Naive thymus-derived CD4-positive, alpha-beta T cell (primary cell): ENCODE measurements around the gene CD302. TPM values are rescaled to one million over a fixed set of nuclear protein-coding genes. Genes with fewer than 3 reads are reported as not detected.
A peak's percentile ranks its signal among the peaks of the same experiment; 100 is the strongest.

Experiments used
- ATAC-seq: fragments of 150-1000 bp; cut with Tn5 transposase; 2 replicates; pipeline ENCODE4 v1.10.0; 2021; ENCODE audit warnings: mild to moderate bottlenecking, moderate library complexity
- CTCF ChIA-PET: fragments of 350-600 bp; sonication (Branson Sonifier 250); formaldehyde crosslinking; loops from one replicate; lab custom pipeline; 2021; ENCODE audit warnings: antibody characterized with exemption; lab: Charles Lee
- POLR2A ChIA-PET: fragments of 350-600 bp; sonication (Branson Sonifier 250); formaldehyde crosslinking; loops from one replicate; lab custom pipeline; 2021; ENCODE audit warnings: antibody characterized with exemption, inconsistent platforms; lab: Charles Lee
- DNase-seq, 9 donors: peaks; one replicate each; pipeline versions ENCODE4 v3.0.0 to v3.0.0-alpha.2; 2020 to 2022; ENCODE audit warnings: mixed read lengths in 1 of 9
- H3K27ac ChIP-seq: one replicate; pipeline ENCODE4 v1.7.0; 2013; ENCODE audit warnings: mild to moderate bottlenecking, low read depth, low read length, moderate library complexity
- H3K27me3 ChIP-seq, 2 donors: one replicate each; pipeline ENCODE4 v1.7.0; 2013; ENCODE audit warnings: low read length in 2 of 2, mild to moderate bottlenecking in 2 of 2, moderate library complexity in 2 of 2; ENCODE audit not compliant: control insufficient read depth in 2 of 2, insufficient read depth in 2 of 2
- H3K36me3 ChIP-seq, 3 experiments: 1 replicate in 2 of 3; 2 replicates in 1 of 3; pipeline ENCODE4 v1.7.0; 2013; ENCODE audit warnings: low read length in 3 of 3, mild to moderate bottlenecking in 3 of 3, moderate library complexity in 1 of 3; ENCODE audit not compliant: insufficient read depth in 3 of 3, control insufficient read depth in 2 of 3
- H3K4me1 ChIP-seq, 2 donors: one replicate each; pipeline ENCODE4 v1.7.0; 2013; ENCODE audit warnings: low read length in 2 of 2, mild to moderate bottlenecking in 2 of 2, moderate library complexity in 1 of 2; ENCODE audit not compliant: control insufficient read depth in 2 of 2, insufficient read depth in 2 of 2
- H3K4me3 ChIP-seq: 2 replicates; pipeline ENCODE4 v1.7.0; 2013; ENCODE audit warnings: mild to moderate bottlenecking, low read length
- H3K9me3 ChIP-seq, 3 experiments: 1 replicate in 2 of 3; 2 replicates in 1 of 3; pipeline ENCODE4 v1.7.0; 2013; ENCODE audit warnings: low read length in 3 of 3; ENCODE audit not compliant: control insufficient read depth in 2 of 3
- H3K27ac Mint-ChIP-seq, 9 donors: one replicate each; pipeline ENCODE4 v1.8.0; 2020 to 2022; ENCODE audit warnings: mixed read lengths in 9 of 9, mild to moderate bottlenecking in 8 of 9, moderate library complexity in 5 of 9, inconsistent platforms in 2 of 9
- H3K27me3 Mint-ChIP-seq, 5 donors: one replicate each; pipeline ENCODE4 v1.8.0; 2021 to 2022; ENCODE audit warnings: mixed read lengths in 5 of 5, mild to moderate bottlenecking in 1 of 5
- H3K36me3 Mint-ChIP-seq, 5 donors: one replicate each; pipeline ENCODE4 v1.8.0; 2020 to 2022; ENCODE audit warnings: mixed read lengths in 5 of 5, mild to moderate bottlenecking in 3 of 5, inconsistent platforms in 1 of 5
- H3K4me1 Mint-ChIP-seq, 7 donors: one replicate each; pipeline ENCODE4 v1.8.0; 2020 to 2022; ENCODE audit warnings: mixed read lengths in 7 of 7, mild to moderate bottlenecking in 3 of 7, inconsistent platforms in 1 of 7
- H3K4me3 Mint-ChIP-seq, 10 donors: one replicate each; pipeline ENCODE4 v1.8.0; 2020 to 2022; ENCODE audit warnings: mild to moderate bottlenecking in 10 of 10, mixed read lengths in 10 of 10, moderate library complexity in 6 of 10, inconsistent platforms in 2 of 10
- H3K9me3 Mint-ChIP-seq, 11 donors: one replicate each; pipeline ENCODE4 v1.8.0; 2020 to 2022; ENCODE audit warnings: mixed read lengths in 11 of 11, mild to moderate bottlenecking in 4 of 11, inconsistent platforms in 1 of 11, moderate library complexity in 1 of 11
- intact Hi-C, 2 donors: fragments of 100-400 bp; cut with micrococcal nuclease; formaldehyde crosslinking; loops; one replicate each; pipeline ENCODE4 v1.15.1; 2023
- polyA plus RNA-seq, 2 donors: library from polyadenylated mRNA; unstranded; fragments of 300-500 nt; fragmentation: Illumina TruSeq; gene quantifications; one replicate each; pipeline ENCODE4 v1.2.3, GENCODE V29; 2021
- total RNA-seq, 6 experiments: library from RNA in 5 of 6; stranded (reverse) in 5 of 6; gene quantifications; 1 replicate in 5 of 6; 2 replicates in 1 of 6; pipeline ENCODE4 v1.2.3 and lab custom pipeline; 2021 to 2026

CD302 gene
- total and polyA plus RNA-seq, 7 experiments from 2014 or later, result 0.35 to 30.5 (median 1.2) TPM

DNA sequence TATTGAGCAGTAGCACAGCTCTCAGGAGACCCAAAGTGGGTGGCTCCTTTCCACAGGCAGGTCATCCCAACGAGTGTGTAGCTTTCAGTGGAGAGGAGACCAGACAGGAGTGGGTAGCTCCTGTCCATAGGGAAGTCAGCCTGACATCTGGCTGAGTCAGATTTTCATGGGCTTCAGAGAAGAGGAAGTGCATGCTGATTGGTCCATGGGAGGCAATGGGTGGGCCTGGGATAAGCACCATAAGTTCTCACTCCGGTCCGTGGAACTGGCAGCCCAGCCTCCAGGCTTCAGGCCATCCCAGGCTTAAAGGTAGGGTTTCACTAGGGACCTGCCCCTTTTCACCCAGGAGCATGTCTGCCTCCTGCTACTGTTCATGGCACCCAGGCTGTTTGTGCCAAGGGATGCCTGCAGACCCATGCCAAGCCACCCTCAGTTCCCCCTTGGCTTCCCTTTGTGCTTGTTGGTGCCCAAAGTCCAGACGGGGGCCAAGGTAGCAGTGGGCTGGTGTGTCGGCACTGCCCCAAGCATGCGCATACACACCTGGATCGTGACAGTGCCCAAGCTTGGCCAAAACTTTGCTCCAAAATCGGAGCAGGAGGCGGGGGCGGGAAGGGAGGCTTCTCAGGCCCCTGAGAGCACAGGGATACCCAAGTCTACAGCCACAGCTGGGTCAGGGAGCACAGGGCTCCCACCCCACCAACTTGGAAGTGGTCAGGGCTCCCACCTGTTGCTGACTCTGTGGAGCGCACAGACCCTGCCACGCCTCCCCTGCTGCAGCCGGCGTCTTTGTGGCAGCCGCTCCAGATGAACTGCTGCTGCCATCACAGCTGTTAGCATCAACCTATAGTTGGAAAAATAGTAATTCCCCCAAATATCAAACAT is 59.3 kb downstream of the CD302 start:
- peak; percentile 66 for ATAC-seq
- H3K36me3 ChIP-seq, result peaks cover 0 to 49% (median 13%) of the 10 kb centered on the region in 3 experiments

DNA sequence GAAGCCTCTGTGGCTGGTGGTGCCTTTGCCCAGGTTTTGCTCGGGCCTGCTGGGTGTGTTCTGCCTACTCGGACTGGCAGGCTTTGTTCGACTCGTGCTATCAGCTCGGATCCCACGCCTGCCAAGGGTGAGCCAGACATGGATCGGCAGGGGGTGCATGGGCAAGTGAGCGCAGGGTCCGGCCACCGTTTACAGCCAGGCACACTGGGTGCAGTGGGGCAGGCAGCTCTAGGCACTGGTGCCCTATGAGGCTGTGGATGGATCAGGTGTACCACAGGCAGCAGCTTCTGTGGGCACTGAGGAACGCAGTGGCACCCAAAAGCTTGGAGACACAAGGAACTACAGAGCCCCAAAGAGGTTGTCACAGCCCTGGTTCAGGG is 60.1 kb downstream of the CD302 start:
- no peak overlapping the region for H3K27ac Mint-ChIP-seq
- intact Hi-C loops, result no loop called here
- Histone ChIP-seq H3K4me1 (peaks cover 0 to 3% of the 10 kb centered on the region in 2 donors), H3K4me3 (no peak overlapping the region), H3K27me3 (no peaks in the 10 kb centered on the region), H3K36me3 (peaks cover 0 to 43% (median 13%) of the 10 kb centered on the region in 3 experiments), H3K9me3 (no peaks in the 10 kb centered on the region), H3K27ac (no peak overlapping the region)
- H3K4me1 Mint-ChIP-seq, result peaks cover 24 to 71% (median 53%) of the 10 kb centered on the region in 7 donors
- H3K9me3 Mint-ChIP-seq, result peaks cover 0 to 2% (median 0%) of the 10 kb centered on the region in 11 donors
- ChIA-PET POLR2A (interaction anchor here (0.7 kb wide), 1 partner anchor 9 kb away, joined by 3 read pairs; no protein-coding TSS in a partner anchor), CTCF (no interaction called here)
- peaks cover 0 to 57% (median 31%) of the 10 kb centered on the region in 5 donors for H3K36me3 Mint-ChIP-seq
- ATAC-seq, result no peak
- DNase-seq, result no peak
- no peaks in the 10 kb centered on the region for H3K27me3 Mint-ChIP-seq
- no peak overlapping the region for H3K4me3 Mint-ChIP-seq

More for the DNA sequence above, 59.3 kb downstream of the CD302 start:
- Mint-ChIP-seq H3K27ac (peak overlapping the region in 4 of 9 donors; percentile 2 to 43 (median 26)), H3K4me3 (no peak overlapping the region), H3K36me3 (peaks cover 0 to 61% (median 39%) of the 10 kb centered on the region in 5 donors), H3K27me3 (no peaks in the 10 kb centered on the region), H3K4me1 (peaks cover 27 to 68% (median 47%) of the 10 kb centered on the region in 7 donors), H3K9me3 (peaks cover 0 to 2% (median 0%) of the 10 kb centered on the region in 11 donors)
- CTCF ChIA-PET, result no interaction called here
- Histone ChIP-seq H3K27ac (no peak overlapping the region), H3K9me3 (no peaks in the 10 kb centered on the region), H3K27me3 (no peaks in the 10 kb centered on the region), H3K4me1 (peaks cover 0 to 3% of the 10 kb centered on the region in 2 donors), H3K4me3 (no peak overlapping the region)
- intact Hi-C loops, result no loop called here
- no peak for DNase-seq
- POLR2A ChIA-PET, result interaction anchor here (1.1 kb wide), 1 partner anchor 26 kb away, joined by 3 read pairs; no protein-coding TSS in a partner anchor

DNA sequence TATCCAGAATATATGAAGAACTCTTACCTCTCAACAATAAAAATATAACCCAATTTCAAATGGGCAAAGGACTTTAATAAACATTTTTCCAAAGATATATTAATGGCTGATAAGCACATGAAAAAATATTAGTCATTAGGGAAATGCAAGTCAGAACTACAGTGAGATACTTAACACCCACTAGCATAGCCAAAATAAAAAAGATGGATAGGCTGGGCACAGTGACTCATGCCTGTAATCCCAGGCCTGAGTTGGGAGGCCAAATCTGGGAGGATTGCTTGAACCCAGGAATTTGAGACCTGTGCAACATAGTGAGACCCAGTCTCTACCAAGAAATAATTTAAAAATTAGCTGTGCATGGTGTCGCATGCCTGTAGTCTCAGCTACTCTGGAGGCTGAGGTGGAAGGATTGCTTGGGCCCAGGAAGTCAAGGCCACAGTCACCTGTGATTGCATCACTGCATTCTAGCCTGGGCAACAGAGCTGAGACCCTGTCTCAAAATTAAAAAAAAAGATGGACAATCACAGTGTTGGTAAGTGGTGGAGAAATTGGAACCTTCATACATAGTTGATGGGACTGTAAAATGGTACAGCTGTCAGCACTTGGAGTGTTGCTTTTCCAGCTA is 60.6 kb downstream of the CD302 start:
- Mint-ChIP-seq H3K27me3 (no peaks in the 10 kb centered on the region), H3K4me1 (peaks cover 23 to 75% (median 53%) of the 10 kb centered on the region in 7 donors), H3K9me3 (peaks cover 0 to 2% (median 0%) of the 10 kb centered on the region in 11 donors), H3K4me3 (no peak overlapping the region), H3K27ac (peak overlapping the region in 3 of 9 donors; percentile 33 to 66 (median 38)), H3K36me3 (peaks cover 0 to 56% (median 29%) of the 10 kb centered on the region in 5 donors)
- H3K4me3 ChIP-seq, result no peak overlapping the region
- no peak for DNase-seq
- peaks cover 0 to 3% of the 10 kb centered on the region in 2 donors for H3K4me1 ChIP-seq
- peaks cover 0 to 38% (median 13%) of the 10 kb centered on the region in 3 experiments for H3K36me3 ChIP-seq
- no peaks in the 10 kb centered on the region for H3K9me3 ChIP-seq
- intact Hi-C loops, result no loop called here
- ChIA-PET POLR2A (interaction anchor here (0.7 kb wide), 1 partner anchor 10 kb away, joined by 3 read pairs; no protein-coding TSS in a partner anchor), CTCF (interaction anchor here (0.5 kb wide), 1 partner anchor 141 kb away, joined by 3 read pairs; no protein-coding TSS in a partner anchor)
- H3K27ac ChIP-seq, result no peak overlapping the region
- ATAC-seq, result no peak
- no peaks in the 10 kb centered on the region for H3K27me3 ChIP-seq

DNA sequence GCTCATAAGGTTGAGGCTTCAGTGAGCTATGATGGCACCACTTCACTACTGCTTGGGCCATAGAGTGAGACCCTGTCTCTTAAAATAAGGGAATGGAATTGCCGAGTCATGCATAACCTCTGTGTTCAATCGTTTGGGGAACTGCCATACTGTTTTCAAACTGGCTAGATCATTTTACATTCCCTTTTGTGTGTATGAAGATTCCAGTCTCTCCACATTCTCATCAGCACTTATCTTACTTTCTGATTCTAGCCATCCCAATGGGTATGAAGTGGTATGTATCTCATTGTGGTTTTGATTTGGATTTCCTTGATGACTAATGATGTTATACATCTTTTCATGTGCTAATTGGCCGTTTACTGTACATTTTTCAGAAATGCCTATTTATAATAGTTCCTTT is 62.0 kb downstream of the CD302 start:
- Histone ChIP-seq H3K27ac (no peak overlapping the region), H3K27me3 (no peaks in the 10 kb centered on the region), H3K36me3 (peaks cover 0 to 31% (median 13%) of the 10 kb centered on the region in 3 experiments), H3K4me1 (peaks cover 0 to 3% of the 10 kb centered on the region in 2 donors), H3K4me3 (no peak overlapping the region), H3K9me3 (no peaks in the 10 kb centered on the region)
- Mint-ChIP-seq H3K36me3 (peaks cover 0 to 51% (median 26%) of the 10 kb centered on the region in 5 donors), H3K4me3 (no peak overlapping the region), H3K27me3 (no peaks in the 10 kb centered on the region), H3K27ac (peak overlapping the region in 2 of 9 donors; percentile 67 to 81), H3K9me3 (peaks cover 0 to 2% (median 0%) of the 10 kb centered on the region in 11 donors), H3K4me1 (peaks cover 20 to 65% (median 44%) of the 10 kb centered on the region in 7 donors)
- no peak for DNase-seq
- POLR2A ChIA-PET, result no interaction called here
- CTCF ChIA-PET, result no interaction called here
- ATAC-seq, result no peak
- intact Hi-C loops, result no loop called here

DNA sequence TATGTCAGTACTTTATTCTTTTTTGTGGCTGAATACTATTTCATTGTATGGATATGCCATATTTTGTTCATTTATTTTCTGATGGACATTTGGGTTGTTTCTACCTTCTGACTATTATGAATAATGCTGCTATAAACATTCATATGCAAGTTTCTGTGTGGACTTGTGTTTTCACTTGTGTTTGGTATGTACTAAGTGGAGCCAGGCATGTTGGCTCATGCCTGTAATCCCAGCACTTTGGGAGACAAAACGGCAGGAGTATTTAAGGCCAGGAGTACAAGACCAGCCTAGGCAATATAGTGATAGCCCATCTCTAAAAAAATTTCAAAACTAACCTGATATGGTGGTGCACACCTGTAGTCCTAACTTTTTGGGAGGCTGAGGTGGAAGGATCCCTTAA is 62.4 kb downstream of the CD302 start:
- H3K36me3 Mint-ChIP-seq, result peaks cover 0 to 55% (median 26%) of the 10 kb centered on the region in 5 donors

GRCh38 chr2:159728629-159729028 is 69.4 kb downstream of the CD302 start:
- peaks cover 0 to 8% (median 5%) of the 10 kb centered on the region in 3 experiments for H3K36me3 ChIP-seq
- no peak overlapping the region for H3K4me3 ChIP-seq
- POLR2A ChIA-PET, result interaction anchor here (1.5 kb wide), 1 partner anchor 15 kb away, joined by 4 read pairs; no protein-coding TSS in a partner anchor
- no peaks in the 10 kb centered on the region for H3K4me1 ChIP-seq
- no peaks in the 10 kb centered on the region for H3K9me3 ChIP-seq
- Mint-ChIP-seq H3K27ac (peak overlapping the region in 4 of 9 donors; percentile 2 to 69 (median 10)), H3K9me3 (peaks cover 0 to 12% (median 4%) of the 10 kb centered on the region in 11 donors), H3K4me1 (peaks cover 31 to 72% (median 57%) of the 10 kb centered on the region in 7 donors), H3K27me3 (no peaks in the 10 kb centered on the region), H3K4me3 (peak overlapping the region in 4 of 10 donors; percentile 0 to 35 (median 6)), H3K36me3 (peaks cover 4 to 59% (median 40%) of the 10 kb centered on the region in 5 donors)
- H3K27me3 ChIP-seq, result no peaks in the 10 kb centered on the region
- CTCF ChIA-PET, result interaction anchor here (0.6 kb wide), 1 partner anchor 13 kb away, joined by 6 read pairs; no protein-coding TSS in a partner anchor
- intact Hi-C loops, result loop anchor here in 1 of 2 donors (1.0 kb wide), 1 partner anchor 11 kb away; no protein-coding TSS in a partner anchor
- ATAC-seq, result no peak
- DNase-seq, result no peak
- H3K27ac ChIP-seq, result no peak overlapping the region

More for the DNA sequence above, 62.4 kb downstream of the CD302 start:
- peaks cover 3 to 35% (median 13%) of the 10 kb centered on the region in 3 experiments for H3K36me3 ChIP-seq
- ChIA-PET CTCF (no interaction called here), POLR2A (interaction anchor here (1.3 kb wide), 1 partner anchor 12 kb away, joined by 3 read pairs; no protein-coding TSS in a partner anchor)
- peaks cover 0 to 3% of the 10 kb centered on the region in 2 donors for H3K4me1 ChIP-seq
- H3K27ac ChIP-seq, result no peak overlapping the region
- Mint-ChIP-seq H3K4me1 (peaks cover 20 to 64% (median 44%) of the 10 kb centered on the region in 7 donors), H3K27me3 (no peaks in the 10 kb centered on the region), H3K4me3 (no peak overlapping the region), H3K9me3 (peaks cover 0 to 2% (median 0%) of the 10 kb centered on the region in 11 donors), H3K27ac (peak overlapping the region in 2 of 9 donors; percentile 57 to 67)
- no peak overlapping the region for H3K4me3 ChIP-seq
- DNase-seq (no peak), ATAC-seq (no peak)
- H3K27me3 ChIP-seq, result no peaks in the 10 kb centered on the region
- intact Hi-C loops, result loop anchor here in 1 of 2 donors (1.0 kb wide), 1 partner anchor 9 kb away; no protein-coding TSS in a partner anchor
- no peaks in the 10 kb centered on the region for H3K9me3 ChIP-seq
